GM19043 (cell line): Measurements from ENCODE around the gene PRKAA1.

ENCODE experiments used
- ATAC-seq: cut with Tn5 transposase; IDR thresholded peaks from one replicate; pipeline ENCODE4 v1.9.1; 2021; ENCODE audit warnings: low read depth; ENCODE audit not compliant: unreplicated experiment

The PRKAA1 gene

DNA sequence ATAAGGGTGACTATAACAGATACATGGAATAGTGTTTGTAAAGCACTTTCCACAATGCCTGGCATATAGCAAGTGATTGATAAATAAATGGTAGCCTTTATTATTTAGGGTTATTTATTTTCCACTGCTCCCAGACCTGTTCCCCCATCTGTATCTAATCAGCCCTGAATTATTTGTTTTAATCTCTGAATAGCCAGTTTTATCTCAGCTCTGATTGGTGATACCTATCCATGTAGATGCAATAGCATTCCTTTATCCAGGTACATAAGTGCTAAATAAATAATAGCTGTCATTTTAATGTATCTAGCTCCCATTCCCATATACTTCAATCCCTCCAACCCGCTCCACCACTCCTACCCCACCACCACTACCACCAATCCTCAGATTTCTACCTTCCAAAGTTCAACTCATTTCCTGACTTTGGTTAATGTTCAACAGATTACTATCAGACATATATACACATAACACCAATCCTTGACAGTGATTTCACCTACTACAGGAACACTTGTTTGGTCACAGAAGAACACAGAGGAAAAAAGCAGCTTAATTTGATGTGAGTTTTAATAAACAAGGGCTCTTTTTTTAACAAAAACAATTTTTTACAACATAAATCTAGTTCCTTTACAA lies 14.0 kb downstream of the PRKAA1 start:
- ATAC-seq, result no peak

DNA sequence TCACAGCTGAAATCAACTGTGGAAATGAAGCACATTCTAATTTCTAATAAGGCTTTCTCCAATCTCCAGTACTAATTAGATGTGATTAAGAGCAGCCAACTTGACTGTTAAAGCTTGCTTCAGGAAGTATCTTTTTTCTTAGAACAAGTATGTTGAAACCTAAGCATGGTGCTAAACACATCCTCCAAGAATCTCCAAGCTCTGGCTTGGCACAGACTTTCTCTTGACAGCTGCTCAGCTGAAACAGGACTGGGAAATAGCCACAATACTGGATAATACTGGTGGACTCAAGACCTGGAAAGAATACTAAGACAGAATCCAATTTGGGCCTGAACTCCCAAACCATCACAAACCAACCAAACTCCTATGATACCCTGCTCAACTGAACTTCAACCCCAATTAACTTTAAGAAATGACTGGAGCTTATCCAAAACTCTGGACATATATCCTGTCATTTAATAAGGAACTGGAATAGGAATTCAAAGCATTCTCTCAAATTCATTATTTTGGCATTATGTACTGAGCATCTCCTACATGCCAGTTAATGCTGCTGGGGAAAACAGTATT lies 16.2 kb downstream of the PRKAA1 start:
- no peak for ATAC-seq

DNA sequence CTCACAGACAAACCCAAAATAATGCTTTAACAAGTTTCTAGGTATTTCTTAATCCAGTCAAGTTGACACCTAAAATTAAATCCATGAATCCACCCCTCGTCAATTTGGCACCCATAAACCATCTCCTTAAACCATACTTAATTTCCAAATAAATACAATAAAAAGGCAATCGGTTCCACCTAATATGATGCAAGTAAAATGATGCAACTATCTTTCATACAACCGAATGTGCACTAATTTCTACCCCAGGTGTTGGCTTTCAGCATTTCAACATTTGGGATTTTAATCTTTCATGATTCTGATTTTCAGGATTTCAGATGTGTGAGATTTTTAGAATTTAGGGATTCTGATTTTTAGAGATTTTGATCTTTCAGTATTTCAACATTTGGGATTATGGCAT lies 17.3 kb downstream of the PRKAA1 start:
- ATAC-seq, result no peak

DNA sequence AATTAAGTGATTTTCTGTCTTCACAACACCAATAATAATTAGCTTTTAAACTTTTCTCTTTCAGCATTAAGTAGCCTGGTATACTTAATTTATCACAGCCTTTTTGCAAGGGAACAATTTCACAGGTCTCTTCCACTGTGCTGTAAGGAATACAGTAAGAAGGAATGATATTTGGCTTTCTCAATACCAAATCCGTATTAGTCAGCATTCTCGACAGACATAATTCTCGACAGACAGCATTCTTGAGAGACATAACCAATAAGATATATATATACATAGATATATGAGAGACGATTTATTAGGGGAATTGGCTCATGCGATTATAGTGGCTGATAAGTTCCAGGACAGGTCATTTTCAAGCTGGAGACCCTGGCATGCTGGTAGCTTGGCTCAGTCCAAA lies 18.0 kb downstream of the PRKAA1 start:
- no peak for ATAC-seq

DNA sequence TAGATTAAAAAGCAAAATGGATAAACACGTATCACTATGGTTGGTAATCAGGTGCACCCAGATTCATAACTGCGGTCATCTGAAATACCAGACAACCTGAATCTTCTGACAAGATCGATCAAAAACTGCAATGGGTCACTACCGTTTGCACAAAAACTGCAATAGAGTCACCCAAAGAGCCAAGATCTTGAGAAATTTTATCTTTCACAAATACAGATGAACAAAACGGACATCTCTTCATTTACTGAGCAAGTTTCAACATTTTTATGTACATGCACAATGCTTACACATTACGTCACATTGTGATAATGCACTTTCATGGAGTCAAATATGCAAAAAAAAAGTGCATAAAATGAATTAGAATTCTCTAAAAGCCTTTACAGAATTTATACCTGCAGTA lies 18.6 kb downstream of the PRKAA1 start:
- ATAC-seq, result no peak

DNA sequence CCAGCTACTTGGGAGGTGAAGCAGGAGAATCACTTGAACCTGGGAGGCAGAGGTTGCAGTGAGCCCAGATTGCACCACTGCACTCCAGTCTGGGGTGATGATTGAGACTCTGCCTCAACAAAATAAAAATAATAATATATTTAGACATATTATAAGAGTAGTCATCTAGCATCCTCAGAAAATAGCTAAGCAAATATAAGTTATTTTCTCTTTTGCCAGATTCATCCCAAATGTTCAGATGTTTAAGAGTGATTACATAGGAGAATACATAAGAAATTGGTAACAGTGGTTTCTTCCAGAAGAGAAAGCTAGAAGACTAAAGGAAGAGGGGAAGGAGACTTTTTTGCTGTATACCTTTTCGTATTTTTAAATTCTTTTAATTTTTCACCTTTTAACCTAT lies 20.0 kb downstream of the PRKAA1 start:
- no peak for ATAC-seq

DNA sequence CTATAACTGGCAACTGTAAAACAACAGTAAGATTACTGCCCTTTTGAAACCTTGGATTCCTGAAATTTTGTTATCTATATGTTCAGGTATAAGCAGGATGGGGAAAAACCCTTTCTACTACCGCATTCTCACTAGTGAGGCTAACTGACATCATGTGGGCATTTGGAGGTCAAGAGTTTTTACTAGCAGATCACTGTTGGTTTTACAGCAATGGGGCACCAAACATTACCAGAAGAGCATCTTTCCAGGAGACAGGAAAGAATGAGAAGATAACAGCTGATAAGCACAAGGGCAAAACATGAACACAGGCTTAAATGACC lies 21.6 kb downstream of the PRKAA1 start:
- no peak for ATAC-seq

DNA sequence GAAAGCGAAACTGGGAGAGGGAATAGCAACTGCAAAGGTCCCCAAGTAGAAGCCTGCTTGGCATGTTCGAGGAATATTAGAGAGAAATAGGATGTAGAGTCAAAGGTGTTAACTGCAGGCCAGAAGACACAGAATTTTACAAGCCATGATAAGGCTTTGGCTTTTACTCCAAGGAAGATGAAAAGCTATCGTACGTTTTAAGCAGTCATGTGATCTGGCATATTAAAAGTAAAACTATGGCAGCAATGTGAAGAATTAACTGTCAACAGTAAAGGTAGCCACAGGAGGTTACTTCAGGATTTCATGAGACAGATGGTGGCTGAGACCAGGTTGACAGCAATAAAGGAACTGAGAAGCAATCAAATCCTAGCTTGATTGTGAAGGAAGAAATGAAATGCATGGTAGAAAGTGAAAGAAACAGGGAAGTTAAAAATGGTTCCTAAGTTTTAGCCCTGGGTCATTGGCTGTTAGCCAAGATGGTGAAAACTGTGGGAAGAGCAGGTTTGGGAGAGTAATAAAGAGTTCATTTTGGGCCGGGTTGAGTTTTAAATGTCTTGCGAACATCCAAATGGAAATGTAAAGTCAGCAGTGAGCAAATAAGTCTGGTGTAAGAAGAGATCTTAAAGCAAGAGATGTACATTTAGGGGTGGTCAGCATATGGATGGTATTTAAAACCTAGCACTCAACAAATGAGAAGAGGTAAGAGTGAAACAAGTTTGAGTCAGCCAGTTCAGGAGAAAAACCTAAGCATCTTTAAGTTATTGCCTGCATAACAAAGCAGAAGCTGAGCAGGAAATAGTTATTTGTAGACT lies 22.1 kb downstream of the PRKAA1 start:
- no peak for ATAC-seq

DNA sequence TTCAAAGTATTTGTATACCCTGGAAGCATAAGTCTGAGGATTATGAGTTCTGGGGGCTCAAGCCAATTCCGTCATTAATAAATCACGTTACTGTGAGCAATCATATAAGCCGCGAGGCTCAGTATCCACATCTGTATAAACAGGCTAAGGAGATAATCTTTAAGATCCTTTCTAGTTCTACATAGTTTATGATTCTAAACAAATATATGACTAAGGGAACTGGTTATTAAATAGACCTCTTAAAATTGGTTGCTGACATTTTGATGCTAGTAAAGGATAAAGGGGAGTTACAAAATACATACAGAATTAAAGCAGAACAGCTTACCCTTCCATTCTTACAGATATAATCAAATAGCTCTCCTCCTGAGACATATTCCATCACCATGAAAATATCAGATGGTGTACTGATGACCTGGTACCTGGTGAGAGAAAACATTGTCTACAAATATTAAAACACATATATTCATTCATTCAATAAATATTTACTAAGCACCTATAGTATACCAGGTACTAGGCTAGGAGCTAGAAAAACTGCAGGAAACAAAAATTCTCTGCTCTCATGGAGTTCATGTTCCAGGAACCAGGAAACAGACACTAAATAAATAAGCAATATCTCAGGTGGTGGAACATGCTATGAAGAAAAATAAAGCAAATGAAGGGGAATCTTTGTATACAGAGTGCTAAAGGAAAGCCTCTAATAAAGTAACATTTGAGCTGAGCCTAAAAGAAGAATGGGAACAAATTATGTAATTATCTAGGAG lies 22.9 kb downstream of the PRKAA1 start:
- no peak for ATAC-seq

DNA sequence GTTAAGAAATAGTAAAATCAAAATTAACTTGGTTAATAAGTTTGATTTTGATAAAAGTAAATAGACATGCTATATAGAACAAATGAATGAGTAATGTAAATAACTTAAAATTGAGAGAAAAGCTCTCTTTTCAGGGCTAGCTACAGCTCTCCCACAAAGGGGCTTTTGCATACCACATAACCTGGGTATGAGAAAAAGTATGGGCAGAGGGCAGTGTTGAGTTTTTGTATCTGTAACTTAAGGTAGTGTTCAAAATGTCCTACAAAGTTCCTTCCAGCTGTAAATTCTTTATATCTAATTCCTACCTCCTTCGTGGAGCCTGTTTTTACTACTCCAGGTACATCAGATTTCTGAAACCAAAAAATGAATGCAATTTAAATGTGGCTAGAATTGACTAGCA lies 23.6 kb downstream of the PRKAA1 start:
- no peak for ATAC-seq

DNA sequence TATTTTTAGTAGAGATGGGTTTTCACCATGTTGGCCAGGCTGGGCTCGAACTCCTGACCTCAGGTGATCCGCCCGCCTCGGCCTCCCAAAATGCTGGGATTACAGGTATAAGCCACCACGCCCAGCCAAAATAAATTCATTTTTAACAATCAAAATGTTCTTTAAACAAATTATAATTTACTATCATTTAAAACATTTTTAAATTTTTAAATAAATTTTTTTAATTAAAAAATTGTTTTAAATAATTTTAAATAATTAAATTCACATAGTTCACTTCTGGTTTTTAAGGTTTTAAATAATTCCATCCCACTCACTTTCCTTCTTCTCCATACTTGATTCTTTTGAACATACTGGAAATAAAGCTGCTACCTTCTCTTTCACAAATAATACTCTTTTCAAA lies 27.4 kb downstream of the PRKAA1 start:
- no peak for ATAC-seq

DNA sequence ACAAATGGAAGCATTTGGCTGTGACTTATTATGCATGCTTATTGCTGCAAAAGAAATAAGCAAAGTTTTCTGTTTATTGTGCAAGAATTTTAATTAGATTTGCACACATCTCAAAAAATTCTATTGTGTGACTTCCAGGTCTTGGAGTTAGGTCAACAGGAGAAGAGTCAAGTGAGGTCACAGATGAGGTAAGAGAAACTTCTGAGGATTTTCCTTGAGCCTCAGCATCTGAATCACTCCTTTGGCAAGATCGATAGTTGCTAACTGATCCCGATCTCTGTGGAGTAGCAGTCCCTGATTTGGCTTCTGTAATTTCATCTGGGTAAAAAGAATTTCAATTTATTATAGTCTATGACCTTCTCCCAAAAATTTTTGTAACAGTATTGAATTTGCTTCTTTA lies 35.5 kb downstream of the PRKAA1 start:
- ATAC-seq, result no peak

DNA sequence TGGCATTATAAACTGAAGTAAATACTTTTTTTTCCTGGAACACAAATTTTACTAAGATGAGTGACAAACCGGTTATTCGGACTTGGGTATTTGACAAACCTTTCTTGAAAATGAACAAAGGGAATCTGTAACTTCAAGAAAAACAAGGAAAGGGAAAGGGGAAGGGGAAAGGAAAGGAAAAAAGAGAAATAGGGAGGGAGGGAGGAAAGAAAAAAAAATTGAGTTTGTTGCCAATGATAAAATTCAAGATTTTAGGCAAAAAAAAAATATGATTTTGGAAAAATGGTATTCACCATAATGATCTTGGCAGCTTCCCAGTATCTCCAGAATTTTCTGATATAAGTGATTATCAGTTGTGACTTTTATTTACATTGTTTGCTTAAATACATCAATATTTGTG lies 40.8 kb downstream of the PRKAA1 start:
- no peak for ATAC-seq

DNA sequence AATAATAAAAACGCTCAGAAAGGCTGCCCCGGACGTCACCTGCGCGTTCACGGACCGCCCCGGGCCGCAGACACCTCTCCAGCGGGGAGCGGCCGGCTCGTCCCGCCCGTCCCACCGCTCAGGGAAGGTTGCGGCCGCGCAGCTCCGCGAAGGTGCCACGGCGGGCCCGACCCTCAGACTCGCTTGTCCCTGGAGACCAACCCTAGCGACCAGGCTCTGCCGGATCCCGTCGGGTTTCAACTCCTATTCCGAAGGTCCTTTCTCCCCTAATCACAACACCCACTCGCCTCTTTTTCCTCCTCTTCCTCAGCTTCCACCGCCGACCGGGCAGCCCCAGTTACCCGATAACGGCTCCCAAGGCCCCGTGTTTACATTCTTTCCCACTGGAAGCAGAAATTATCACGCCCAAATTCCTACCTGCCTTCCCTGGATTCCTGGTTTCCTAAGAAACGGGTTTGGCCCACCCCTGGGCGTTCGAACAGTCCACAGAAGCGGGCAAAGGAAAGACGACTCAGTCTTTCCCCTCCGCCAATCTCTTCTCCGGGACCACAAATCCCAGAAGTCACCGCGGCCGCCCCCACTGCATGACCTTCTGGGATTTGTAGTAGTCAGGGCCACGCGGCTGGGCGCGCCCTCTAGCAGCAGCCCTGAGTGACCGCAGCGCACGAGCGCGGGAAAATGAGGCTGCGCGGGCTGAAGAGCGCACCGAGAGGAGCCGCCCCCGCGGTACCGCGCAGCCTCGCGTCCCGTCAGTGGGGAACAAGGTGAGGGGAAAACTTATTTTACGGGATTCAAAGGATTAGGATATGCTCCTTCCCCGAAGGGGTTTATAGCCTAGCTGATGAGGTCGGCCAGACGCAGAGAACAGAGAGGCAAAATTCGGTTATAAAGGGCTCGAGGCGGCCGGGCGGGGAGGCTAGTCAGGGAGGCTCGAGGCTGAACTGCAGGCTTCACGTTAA lies 42.5 kb downstream of the PRKAA1 start, which contains the start of gene TTC33:
TSS of gene TTC33 (minus strand) at position 555 of the 959 bp plus-strand sequence. CDS start 8,943 bp downstream, outside the sequence.
- ATAC-seq, result peak; percentile 88

DNA sequence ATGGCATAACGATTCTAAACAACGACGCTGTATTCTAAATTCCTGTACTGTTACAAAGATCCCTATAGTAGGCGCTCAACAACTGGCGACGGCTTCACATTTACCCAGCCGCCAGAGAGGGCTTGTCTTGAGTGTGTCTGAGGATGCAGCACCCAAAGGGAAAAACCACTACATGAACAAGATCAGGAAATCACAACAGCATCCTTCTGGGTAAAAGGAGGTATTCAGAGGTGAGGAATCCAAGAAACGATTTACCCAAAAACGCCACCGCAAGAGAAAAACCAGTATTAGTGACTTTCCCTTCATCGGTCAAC lies 43.1 kb downstream of the PRKAA1 start:
- peak; percentile 67 for ATAC-seq

DNA sequence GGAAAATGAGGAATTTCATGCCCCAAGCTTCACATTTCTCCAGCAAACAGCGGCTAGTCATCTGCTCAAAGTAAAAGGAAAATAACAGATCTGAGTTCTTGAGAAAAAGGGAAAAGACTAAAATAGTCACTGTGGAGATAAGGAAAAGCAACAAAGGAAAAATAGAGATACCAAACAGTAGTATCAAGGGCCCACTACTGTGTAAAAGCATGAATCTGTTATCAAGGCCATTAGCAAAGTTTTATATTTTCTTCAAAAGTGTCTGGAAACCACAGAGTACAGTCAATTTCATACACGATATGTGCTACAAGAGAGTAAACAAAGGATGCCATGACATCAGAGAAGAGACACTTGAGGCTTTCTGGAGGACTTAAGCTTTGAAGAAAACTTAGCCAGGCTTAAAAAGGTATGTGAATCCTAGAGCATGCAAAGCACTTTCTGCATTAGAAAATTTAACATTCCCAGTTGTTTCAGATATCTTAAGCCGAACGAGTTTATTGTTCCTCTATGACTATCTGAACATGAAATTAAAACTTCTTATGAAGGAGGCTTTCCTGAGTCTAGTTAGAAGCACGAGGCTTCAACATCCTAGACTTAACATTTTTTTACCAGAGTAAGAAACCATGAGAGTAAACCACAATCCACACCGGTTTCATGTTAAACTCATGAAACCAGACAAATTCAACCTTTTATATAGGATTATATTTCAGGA lies 43.6 kb downstream of the PRKAA1 start:
- peak; percentile 9 for ATAC-seq

DNA sequence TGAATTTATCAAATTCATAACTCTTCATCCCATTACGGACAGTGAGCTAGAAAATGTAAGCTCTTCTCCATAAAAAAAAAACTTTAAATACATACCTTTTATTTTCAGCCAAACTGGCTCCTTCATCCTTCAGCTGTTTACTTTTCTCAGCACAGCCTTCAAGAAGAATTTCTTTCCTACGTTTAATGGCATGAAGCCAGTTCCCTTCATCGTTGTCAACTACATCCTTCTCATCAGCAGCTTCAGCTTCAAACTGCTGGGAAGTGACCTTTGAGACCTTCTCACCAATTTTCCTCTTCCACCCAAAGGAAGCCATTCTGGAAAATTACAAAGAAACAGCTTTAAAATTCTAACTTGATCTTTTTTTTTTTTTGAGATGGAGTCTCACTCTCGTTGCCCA lies 51.5 kb downstream of the PRKAA1 start:
- ATAC-seq, result no peak

DNA sequence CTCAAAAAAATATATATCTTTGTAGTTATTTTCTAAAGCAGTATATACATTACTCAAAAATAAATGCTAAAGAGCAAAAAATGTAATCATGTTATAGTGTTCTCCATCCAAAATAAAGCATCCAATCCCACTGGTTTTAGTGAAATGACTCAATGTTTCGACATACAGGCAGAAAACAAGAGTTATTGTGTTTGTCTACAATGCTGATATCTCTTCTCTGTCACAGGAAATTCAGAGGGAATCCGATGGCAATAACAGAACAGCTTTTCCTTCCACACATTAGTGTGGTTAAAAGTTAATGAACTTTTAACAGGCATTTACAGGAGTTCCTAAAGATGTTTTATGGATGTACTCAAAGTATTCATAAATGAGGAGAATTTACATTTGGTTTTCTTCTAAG lies 54.4 kb downstream of the PRKAA1 start:
- no peak for ATAC-seq

DNA sequence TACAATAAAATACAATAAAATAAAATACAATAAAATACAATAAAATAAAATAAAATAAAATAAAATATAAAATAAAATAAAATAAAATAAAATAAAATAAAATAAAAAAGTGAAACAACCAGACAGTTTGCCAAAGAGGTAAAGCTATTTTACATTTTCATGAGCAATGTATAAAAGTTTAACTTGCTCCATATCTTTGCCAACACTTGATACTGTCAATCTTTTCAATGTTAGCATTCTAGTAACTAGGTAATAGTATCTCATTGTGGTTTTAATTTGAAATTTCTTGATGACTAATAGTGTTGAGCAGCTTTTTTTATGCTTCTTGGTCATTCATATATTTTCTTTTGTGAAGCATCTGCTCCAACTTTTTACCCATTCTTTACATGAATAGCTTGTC lies 59.7 kb downstream of the PRKAA1 start:
- no peak for ATAC-seq
